SK-N-SH (cell line): ENCODE measurements around the gene RCN2. TPM values are rescaled to one million over a fixed set of nuclear protein-coding genes. Genes with fewer than 3 reads are reported as not detected.

ENCODE experiments used
- CTCF ChIA-PET: fragments of 300-600, 350-600 bp; formaldehyde crosslinking; extraction: SDS; loops from one replicate; lab custom pipeline; 2021; lab: Yijun Ruan, JAX
- POLR2A ChIA-PET: fragments of 350-600 bp; sonication (Branson Sonifier 250); formaldehyde crosslinking; extraction: SDS; loops from one replicate; lab custom pipeline; 2020; ENCODE audit warnings: antibody characterized with exemption, inconsistent platforms; lab: Yijun Ruan, JAX
- DNase-seq: peaks from one replicate; pipeline ENCODE4 v3.0.0; 2012
- H2AFZ ChIP-seq: fragments of 200-600 bp; sonication (generic); 2 replicates; pipeline ENCODE4 v1.8.1; 2016; ENCODE audit warnings: antibody characterized with exemption, mild to moderate bottlenecking, low read depth
- H3F3A ChIP-seq: fragments of 200-600 bp; sonication (generic); replicated peaks from 2 replicates; pipeline ENCODE3; 2016; ENCODE audit warnings: antibody characterized with exemption, mild to moderate bottlenecking; ENCODE audit not compliant: insufficient read depth
- H3K27ac ChIP-seq, 2 experiments: fragments of 200-500 bp in 1 of 2; fragments of 200-600 bp in 1 of 2; sonication (Bioruptor generic) in 1 of 2; sonication (generic), shearing (Covaris generic) in 1 of 2; 2 replicates each; pipeline versions ENCODE4 v1.5.1 to v1.6.1; 2014 to 2016; ENCODE audit warnings: low read depth in 2 of 2, inconsistent platforms in 1 of 2, low read length in 1 of 2, mild to moderate bottlenecking in 1 of 2, mixed read lengths in 1 of 2
- H3K27me3 ChIP-seq: fragments of 200-600 bp; sonication (generic), shearing (Covaris generic); 2 replicates; pipeline ENCODE4 v1.6.1; 2016; ENCODE audit warnings: mixed run types; ENCODE audit not compliant: insufficient read depth
- H3K36me3 ChIP-seq, 2 experiments: fragments of 200-500 bp in 1 of 2; fragments of 200-600 bp in 1 of 2; sonication (Bioruptor generic) in 1 of 2; sonication (generic) in 1 of 2; replicated peaks in 1 of 2; 2 replicates each; pipeline versions ENCODE3 to v1.5.1; 2014 to 2016; ENCODE audit warnings: low read length in 1 of 2, mild to moderate bottlenecking in 1 of 2; ENCODE audit not compliant: insufficient read depth in 2 of 2, control insufficient read depth in 1 of 2
- H3K4me1 ChIP-seq, 2 experiments: fragments of 200-500 bp in 1 of 2; fragments of 200-600 bp in 1 of 2; sonication (Bioruptor generic) in 1 of 2; sonication (generic), shearing (Covaris generic) in 1 of 2; 2 replicates each; pipeline versions ENCODE4 v1.5.1 to v1.6.1; 2014 to 2016; ENCODE audit warnings: low read depth in 1 of 2, low read length in 1 of 2, mixed run types in 1 of 2; ENCODE audit not compliant: insufficient read depth in 2 of 2, control insufficient read depth in 1 of 2
- H3K4me2 ChIP-seq: fragments of 200-600 bp; sonication (generic), shearing (Covaris generic); 2 replicates; pipeline ENCODE4 v1.6.1; 2017; ENCODE audit warnings: mixed run types
- H3K4me3 ChIP-seq, 2 experiments: fragments of 200-500 bp in 1 of 2; fragments of 200-600 bp in 1 of 2; sonication (Bioruptor generic) in 1 of 2; sonication (generic), shearing (Covaris generic) in 1 of 2; 2 replicates each; pipeline versions ENCODE4 v1.5.1 to v1.8.1; 2014 to 2016; ENCODE audit warnings: low read depth in 2 of 2, inconsistent platforms in 1 of 2, low read length in 1 of 2, mild to moderate bottlenecking in 1 of 2, mixed read lengths in 1 of 2, moderate library complexity in 1 of 2
- H3K79me2 ChIP-seq: fragments of 200-600 bp; sonication (generic); 2 replicates; pipeline ENCODE4 v1.8.1; 2017; ENCODE audit warnings: mild to moderate bottlenecking; ENCODE audit not compliant: insufficient read depth
- H3K9ac ChIP-seq: fragments of 200-600 bp; sonication (generic); 2 replicates; pipeline ENCODE4 v1.6.1; 2017; ENCODE audit warnings: mixed run types
- H3K9me2 ChIP-seq: fragments of 200-600 bp; sonication (generic); 2 replicates; pipeline ENCODE4 v1.6.1; 2017; ENCODE audit warnings: mixed run types
- H3K9me3 ChIP-seq: fragments of 200-600 bp; sonication (generic); 2 replicates; pipeline ENCODE4 v1.6.1; 2017; ENCODE audit warnings: mixed run types, mild to moderate bottlenecking, moderate library complexity
- H4K20me1 ChIP-seq: fragments of 200-600 bp; sonication (generic); 2 replicates; pipeline ENCODE4 v1.6.1; 2017; ENCODE audit warnings: mild to moderate bottlenecking, mixed run types; ENCODE audit not compliant: insufficient read depth
- ELF1 ChIP-seq: IDR thresholded peaks from 2 replicates; pipeline ENCODE4 v1.4.0; 2012
- EZH2phosphoT487 ChIP-seq: fragments of 200-600 bp; sonication (generic); IDR thresholded peaks from 2 replicates; pipeline ENCODE4 v1.6.1; 2017; ENCODE audit warnings: low read depth, mixed run types, mild to moderate bottlenecking, antibody characterized with exemption, moderate library complexity, borderline replicate concordance
- FOXJ3 ChIP-seq: sonication (generic); formaldehyde crosslinking; IDR thresholded peaks from 2 replicates; pipeline ENCODE4 v1.5.1; 2020; ENCODE audit warnings: mild to moderate bottlenecking, missing genetic modification reagents
- JUND ChIP-seq: IDR thresholded peaks from 2 replicates; pipeline ENCODE4 v1.4.0; 2012
- MEF2A ChIP-seq: IDR thresholded peaks from 2 replicates; pipeline ENCODE4 v1.4.0; 2012; ENCODE audit warnings: low read depth, borderline replicate concordance
- PBX3 ChIP-seq: IDR thresholded peaks from 2 replicates; pipeline ENCODE4; 2012
- RAD21 ChIP-seq: IDR thresholded peaks from 2 replicates; pipeline ENCODE4 v1.6.1; 2012; ENCODE audit warnings: mild to moderate bottlenecking, low read length
- RFX5 ChIP-seq: IDR thresholded peaks from 2 replicates; pipeline ENCODE4 v1.6.1; 2012; ENCODE audit warnings: mild to moderate bottlenecking, improper control_type of control experiment, low read length
- RXRA ChIP-seq: IDR thresholded peaks from 2 replicates; pipeline ENCODE4 v1.4.0; 2012; ENCODE audit warnings: low read depth, mild to moderate bottlenecking, borderline replicate concordance
- SIN3A ChIP-seq: IDR thresholded peaks from 2 replicates; pipeline ENCODE4 v1.6.1; 2012; ENCODE audit warnings: low read depth, mild to moderate bottlenecking, low read length, moderate library complexity, borderline replicate concordance
- SMC3 ChIP-seq: IDR thresholded peaks from 2 replicates; pipeline ENCODE4 v1.6.1; 2012; ENCODE audit warnings: low read depth, low read length, improper control_type of control experiment
- TCF12 ChIP-seq: IDR thresholded peaks from 2 replicates; pipeline ENCODE4 v1.4.0; 2012
- WGBS: methylation state at CpG from one replicate; pipeline ENCODE4 v1.1.6; 2017; ENCODE audit warnings: low lambda C conversion rate; 5-methylcytosine and 5-hydroxymethylcytosine counted together
- polyA plus RNA-seq, 3 experiments: library from polyadenylated mRNA; depleted of rRNA; stranded (reverse); fragments of >200 nt; gene quantifications; 2 replicates each; pipeline ENCODE4 v1.2.3, GENCODE V29; 2012
- TF ChIP-seq, protein P1 (sequence below): IDR thresholded peaks from 2 replicates; pipeline ENCODE4 v1.4.0; 2012; ENCODE audit warnings: low read depth
- TF ChIP-seq, protein P2 (sequence below): fragments of 150-350 bp; IDR thresholded peaks from 2 replicates; pipeline ENCODE4 v1.6.1; 2017; ENCODE audit warnings: antibody characterized with exemption, low read length, low read depth, borderline replicate concordance
- TF ChIP-seq, protein P3 (sequence below): IDR thresholded peaks from 2 replicates; pipeline ENCODE4 v1.6.1; 2012; ENCODE audit warnings: mild to moderate bottlenecking, low read depth, low read length, moderate library complexity
- TF ChIP-seq, protein P4 (sequence below): IDR thresholded peaks from 2 replicates; pipeline ENCODE4 v1.4.0; 2012; ENCODE audit warnings: low read depth, borderline replicate concordance
- TF ChIP-seq, protein P5 (sequence below): fragments of 200-600 bp; sonication (generic); IDR thresholded peaks from 2 replicates; pipeline ENCODE4 v1.6.1; 2017; ENCODE audit warnings: antibody characterized with exemption, mild to moderate bottlenecking, moderate library complexity
- TF ChIP-seq, protein P6 (sequence below): IDR thresholded peaks from 2 replicates; pipeline ENCODE4 v1.4.0; 2012; ENCODE audit warnings: low read depth, borderline replicate concordance
- TF ChIP-seq, protein P7 (sequence below): fragments of 150-350 bp; IDR thresholded peaks from 2 replicates; pipeline ENCODE4 v1.6.1; 2016; ENCODE audit warnings: mild to moderate bottlenecking, low read depth, low read length

RCN2 gene
- polyA plus RNA-seq, 1 of the 3 experiments (the other 2 are of a cell fraction), result 78.6 TPM

DNA sequence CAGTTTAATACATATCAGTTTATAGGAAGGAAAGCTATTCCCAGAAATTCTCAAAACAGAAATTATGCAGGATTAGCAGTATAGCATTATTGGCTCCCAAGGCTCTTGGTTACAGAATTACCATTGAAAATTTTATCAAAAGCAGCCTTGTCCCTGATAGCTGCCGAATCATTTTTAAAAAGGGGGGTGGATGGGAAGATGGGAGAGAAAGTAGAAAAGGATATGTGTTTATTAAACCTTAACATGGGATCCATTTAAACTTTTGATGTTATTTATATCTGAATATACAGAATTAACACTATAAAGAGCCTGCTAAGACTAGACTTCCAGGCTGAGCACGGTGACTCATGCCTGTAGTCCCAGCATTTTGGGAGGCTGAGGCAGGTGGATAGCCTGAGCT, 10.8 kb downstream of the RCN2 start:
- Histone ChIP-seq H3K9me3 (no peaks in the 10 kb centered on the region), H3K27ac (no peak overlapping the region), H3K27me3 (no peaks in the 10 kb centered on the region), H2AFZ (no peak overlapping the region), H3K9me2 (no peaks in the 10 kb centered on the region), H3K36me3 (peaks cover 40 to 45% of the 10 kb centered on the region in 2 experiments), H3K4me1 (no peaks in the 10 kb centered on the region; a peak in 1 of 4 replicates), H3K4me3 (no peak overlapping the region), H3K9ac (no peak overlapping the region), H3K79me2 (no peaks in the 10 kb centered on the region), H3K4me2 (no peak overlapping the region), H4K20me1 (no peaks in the 10 kb centered on the region), H3F3A (peaks cover 6% of the 10 kb centered on the region)
- ChIA-PET POLR2A (interaction anchor here (1.9 kb wide), 1 partner anchor 11 kb away, joined by 5 read pairs; the partner anchor contains the start of gene RCN2), CTCF (interaction anchor here (0.9 to 1.9 kb wide), 6 partner anchors 14 to 83 kb away, joined by 3 to 6 read pairs (median 4); no protein-coding TSS in a partner anchor)
- WGBS, result 82% methylated on average over 2 of the region's 2 CpGs
- no peak for DNase-seq
- TF ChIP-seq, protein P1, sequence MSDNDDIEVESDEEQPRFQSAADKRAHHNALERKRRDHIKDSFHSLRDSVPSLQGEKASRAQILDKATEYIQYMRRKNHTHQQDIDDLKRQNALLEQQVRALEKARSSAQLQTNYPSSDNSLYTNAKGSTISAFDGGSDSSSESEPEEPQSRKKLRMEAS, result no peak
- TF ChIP-seq RXRA (no peak), EZH2phosphoT487 (no peak), RFX5 (no peak), RAD21 (no peak), PBX3 (no peak), ELF1 (no peak), SMC3 (no peak), TCF12 (no peak), FOXJ3 (CRISPR knock-in tag) (no peak), MEF2A (no peak), SIN3A (no peak), JUND (no peak)
- TF ChIP-seq, protein P2, sequence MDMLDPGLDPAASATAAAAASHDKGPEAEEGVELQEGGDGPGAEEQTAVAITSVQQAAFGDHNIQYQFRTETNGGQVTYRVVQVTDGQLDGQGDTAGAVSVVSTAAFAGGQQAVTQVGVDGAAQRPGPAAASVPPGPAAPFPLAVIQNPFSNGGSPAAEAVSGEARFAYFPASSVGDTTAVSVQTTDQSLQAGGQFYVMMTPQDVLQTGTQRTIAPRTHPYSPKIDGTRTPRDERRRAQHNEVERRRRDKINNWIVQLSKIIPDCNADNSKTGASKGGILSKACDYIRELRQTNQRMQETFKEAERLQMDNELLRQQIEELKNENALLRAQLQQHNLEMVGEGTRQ, result no peak
- TF ChIP-seq, protein P3, sequence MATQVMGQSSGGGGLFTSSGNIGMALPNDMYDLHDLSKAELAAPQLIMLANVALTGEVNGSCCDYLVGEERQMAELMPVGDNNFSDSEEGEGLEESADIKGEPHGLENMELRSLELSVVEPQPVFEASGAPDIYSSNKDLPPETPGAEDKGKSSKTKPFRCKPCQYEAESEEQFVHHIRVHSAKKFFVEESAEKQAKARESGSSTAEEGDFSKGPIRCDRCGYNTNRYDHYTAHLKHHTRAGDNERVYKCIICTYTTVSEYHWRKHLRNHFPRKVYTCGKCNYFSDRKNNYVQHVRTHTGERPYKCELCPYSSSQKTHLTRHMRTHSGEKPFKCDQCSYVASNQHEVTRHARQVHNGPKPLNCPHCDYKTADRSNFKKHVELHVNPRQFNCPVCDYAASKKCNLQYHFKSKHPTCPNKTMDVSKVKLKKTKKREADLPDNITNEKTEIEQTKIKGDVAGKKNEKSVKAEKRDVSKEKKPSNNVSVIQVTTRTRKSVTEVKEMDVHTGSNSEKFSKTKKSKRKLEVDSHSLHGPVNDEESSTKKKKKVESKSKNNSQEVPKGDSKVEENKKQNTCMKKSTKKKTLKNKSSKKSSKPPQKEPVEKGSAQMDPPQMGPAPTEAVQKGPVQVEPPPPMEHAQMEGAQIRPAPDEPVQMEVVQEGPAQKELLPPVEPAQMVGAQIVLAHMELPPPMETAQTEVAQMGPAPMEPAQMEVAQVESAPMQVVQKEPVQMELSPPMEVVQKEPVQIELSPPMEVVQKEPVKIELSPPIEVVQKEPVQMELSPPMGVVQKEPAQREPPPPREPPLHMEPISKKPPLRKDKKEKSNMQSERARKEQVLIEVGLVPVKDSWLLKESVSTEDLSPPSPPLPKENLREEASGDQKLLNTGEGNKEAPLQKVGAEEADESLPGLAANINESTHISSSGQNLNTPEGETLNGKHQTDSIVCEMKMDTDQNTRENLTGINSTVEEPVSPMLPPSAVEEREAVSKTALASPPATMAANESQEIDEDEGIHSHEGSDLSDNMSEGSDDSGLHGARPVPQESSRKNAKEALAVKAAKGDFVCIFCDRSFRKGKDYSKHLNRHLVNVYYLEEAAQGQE, result no peak
- TF ChIP-seq, protein P4, sequence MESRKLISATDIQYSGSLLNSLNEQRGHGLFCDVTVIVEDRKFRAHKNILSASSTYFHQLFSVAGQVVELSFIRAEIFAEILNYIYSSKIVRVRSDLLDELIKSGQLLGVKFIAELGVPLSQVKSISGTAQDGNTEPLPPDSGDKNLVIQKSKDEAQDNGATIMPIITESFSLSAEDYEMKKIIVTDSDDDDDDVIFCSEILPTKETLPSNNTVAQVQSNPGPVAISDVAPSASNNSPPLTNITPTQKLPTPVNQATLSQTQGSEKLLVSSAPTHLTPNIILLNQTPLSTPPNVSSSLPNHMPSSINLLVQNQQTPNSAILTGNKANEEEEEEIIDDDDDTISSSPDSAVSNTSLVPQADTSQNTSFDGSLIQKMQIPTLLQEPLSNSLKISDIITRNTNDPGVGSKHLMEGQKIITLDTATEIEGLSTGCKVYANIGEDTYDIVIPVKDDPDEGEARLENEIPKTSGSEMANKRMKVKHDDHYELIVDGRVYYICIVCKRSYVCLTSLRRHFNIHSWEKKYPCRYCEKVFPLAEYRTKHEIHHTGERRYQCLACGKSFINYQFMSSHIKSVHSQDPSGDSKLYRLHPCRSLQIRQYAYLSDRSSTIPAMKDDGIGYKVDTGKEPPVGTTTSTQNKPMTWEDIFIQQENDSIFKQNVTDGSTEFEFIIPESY, result no peak
- TF ChIP-seq, protein P5, sequence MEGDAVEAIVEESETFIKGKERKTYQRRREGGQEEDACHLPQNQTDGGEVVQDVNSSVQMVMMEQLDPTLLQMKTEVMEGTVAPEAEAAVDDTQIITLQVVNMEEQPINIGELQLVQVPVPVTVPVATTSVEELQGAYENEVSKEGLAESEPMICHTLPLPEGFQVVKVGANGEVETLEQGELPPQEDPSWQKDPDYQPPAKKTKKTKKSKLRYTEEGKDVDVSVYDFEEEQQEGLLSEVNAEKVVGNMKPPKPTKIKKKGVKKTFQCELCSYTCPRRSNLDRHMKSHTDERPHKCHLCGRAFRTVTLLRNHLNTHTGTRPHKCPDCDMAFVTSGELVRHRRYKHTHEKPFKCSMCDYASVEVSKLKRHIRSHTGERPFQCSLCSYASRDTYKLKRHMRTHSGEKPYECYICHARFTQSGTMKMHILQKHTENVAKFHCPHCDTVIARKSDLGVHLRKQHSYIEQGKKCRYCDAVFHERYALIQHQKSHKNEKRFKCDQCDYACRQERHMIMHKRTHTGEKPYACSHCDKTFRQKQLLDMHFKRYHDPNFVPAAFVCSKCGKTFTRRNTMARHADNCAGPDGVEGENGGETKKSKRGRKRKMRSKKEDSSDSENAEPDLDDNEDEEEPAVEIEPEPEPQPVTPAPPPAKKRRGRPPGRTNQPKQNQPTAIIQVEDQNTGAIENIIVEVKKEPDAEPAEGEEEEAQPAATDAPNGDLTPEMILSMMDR, result no peak
- TF ChIP-seq, protein P6, sequence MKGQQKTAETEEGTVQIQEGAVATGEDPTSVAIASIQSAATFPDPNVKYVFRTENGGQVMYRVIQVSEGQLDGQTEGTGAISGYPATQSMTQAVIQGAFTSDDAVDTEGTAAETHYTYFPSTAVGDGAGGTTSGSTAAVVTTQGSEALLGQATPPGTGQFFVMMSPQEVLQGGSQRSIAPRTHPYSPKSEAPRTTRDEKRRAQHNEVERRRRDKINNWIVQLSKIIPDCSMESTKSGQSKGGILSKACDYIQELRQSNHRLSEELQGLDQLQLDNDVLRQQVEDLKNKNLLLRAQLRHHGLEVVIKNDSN, result no peak
- TF ChIP-seq, protein P7, sequence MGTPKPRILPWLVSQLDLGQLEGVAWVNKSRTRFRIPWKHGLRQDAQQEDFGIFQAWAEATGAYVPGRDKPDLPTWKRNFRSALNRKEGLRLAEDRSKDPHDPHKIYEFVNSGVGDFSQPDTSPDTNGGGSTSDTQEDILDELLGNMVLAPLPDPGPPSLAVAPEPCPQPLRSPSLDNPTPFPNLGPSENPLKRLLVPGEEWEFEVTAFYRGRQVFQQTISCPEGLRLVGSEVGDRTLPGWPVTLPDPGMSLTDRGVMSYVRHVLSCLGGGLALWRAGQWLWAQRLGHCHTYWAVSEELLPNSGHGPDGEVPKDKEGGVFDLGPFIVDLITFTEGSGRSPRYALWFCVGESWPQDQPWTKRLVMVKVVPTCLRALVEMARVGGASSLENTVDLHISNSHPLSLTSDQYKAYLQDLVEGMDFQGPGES, result no peak
- TF ChIP-seq, all 33 proteins: peak for 0
